ENCODE measurements around the gene TGFBR3L. TPM values are rescaled to one million over a fixed set of nuclear protein-coding genes. Genes with fewer than 3 reads are reported as not detected.

Gene TGFBR3L
- total and polyA plus RNA-seq, 2 of the 8 experiments (the other 6 are each of a cell fraction or from before 2014, with no cell fraction given): 3.1 to 3.7 TPM

GRCh38 chr19:7942981-7943443 lies 28.4 kb downstream of the TGFBR3L start (continued):
- TF ChIP-seq EZH2 (IDR thresholded peaks at IDR 0.05; ENCODE audit: low read depth, low read length, severe bottlenecking): no peak

Data from H1 (cell line).